ENCODE measurements around the gene FNDC3B. TPM values are rescaled to one million over a fixed set of nuclear protein-coding genes. Genes with fewer than 3 reads are reported as not detected.

FNDC3B gene
- total and polyA plus RNA-seq, 9 of the 15 experiments (the other 6 are each of a cell fraction or from before 2014, with no cell fraction given): 7.0 to 35.8 (median 16.2) TPM

- no peak for TF ChIP-seq PATZ1 (CRISPR knock-in tag; IDR thresholded peaks at IDR 0.05; ENCODE audit: borderline replicate concordance)
- TF ChIP-seq GATA2 (CRISPR knock-in tag; IDR thresholded peaks at IDR 0.05): no peak
- TF ChIP-seq, protein P1, sequence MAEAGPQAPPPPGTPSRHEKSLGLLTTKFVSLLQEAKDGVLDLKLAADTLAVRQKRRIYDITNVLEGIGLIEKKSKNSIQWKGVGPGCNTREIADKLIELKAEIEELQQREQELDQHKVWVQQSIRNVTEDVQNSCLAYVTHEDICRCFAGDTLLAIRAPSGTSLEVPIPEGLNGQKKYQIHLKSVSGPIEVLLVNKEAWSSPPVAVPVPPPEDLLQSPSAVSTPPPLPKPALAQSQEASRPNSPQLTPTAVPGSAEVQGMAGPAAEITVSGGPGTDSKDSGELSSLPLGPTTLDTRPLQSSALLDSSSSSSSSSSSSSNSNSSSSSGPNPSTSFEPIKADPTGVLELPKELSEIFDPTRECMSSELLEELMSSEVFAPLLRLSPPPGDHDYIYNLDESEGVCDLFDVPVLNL (CRISPR knock-in tag; IDR thresholded peaks at IDR 0.05; ENCODE audit: low read depth): no peak
- TF ChIP-seq, protein P2, sequence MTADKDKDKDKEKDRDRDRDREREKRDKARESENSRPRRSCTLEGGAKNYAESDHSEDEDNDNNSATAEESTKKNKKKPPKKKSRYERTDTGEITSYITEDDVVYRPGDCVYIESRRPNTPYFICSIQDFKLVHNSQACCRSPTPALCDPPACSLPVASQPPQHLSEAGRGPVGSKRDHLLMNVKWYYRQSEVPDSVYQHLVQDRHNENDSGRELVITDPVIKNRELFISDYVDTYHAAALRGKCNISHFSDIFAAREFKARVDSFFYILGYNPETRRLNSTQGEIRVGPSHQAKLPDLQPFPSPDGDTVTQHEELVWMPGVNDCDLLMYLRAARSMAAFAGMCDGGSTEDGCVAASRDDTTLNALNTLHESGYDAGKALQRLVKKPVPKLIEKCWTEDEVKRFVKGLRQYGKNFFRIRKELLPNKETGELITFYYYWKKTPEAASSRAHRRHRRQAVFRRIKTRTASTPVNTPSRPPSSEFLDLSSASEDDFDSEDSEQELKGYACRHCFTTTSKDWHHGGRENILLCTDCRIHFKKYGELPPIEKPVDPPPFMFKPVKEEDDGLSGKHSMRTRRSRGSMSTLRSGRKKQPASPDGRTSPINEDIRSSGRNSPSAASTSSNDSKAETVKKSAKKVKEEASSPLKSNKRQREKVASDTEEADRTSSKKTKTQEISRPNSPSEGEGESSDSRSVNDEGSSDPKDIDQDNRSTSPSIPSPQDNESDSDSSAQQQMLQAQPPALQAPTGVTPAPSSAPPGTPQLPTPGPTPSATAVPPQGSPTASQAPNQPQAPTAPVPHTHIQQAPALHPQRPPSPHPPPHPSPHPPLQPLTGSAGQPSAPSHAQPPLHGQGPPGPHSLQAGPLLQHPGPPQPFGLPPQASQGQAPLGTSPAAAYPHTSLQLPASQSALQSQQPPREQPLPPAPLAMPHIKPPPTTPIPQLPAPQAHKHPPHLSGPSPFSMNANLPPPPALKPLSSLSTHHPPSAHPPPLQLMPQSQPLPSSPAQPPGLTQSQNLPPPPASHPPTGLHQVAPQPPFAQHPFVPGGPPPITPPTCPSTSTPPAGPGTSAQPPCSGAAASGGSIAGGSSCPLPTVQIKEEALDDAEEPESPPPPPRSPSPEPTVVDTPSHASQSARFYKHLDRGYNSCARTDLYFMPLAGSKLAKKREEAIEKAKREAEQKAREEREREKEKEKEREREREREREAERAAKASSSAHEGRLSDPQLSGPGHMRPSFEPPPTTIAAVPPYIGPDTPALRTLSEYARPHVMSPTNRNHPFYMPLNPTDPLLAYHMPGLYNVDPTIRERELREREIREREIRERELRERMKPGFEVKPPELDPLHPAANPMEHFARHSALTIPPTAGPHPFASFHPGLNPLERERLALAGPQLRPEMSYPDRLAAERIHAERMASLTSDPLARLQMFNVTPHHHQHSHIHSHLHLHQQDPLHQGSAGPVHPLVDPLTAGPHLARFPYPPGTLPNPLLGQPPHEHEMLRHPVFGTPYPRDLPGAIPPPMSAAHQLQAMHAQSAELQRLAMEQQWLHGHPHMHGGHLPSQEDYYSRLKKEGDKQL (CRISPR knock-in tag; IDR thresholded peaks at IDR 0.05; ENCODE audit: borderline replicate concordance): no peak
- no peak for TF ChIP-seq KDM4B (IDR thresholded peaks at IDR 0.05; ENCODE audit: borderline replicate concordance in 2 of 2, low read depth in 1 of 2)
- TF ChIP-seq STAT5A (IDR thresholded peaks at IDR 0.05; ENCODE audit: borderline replicate concordance, low read length): no peak
- TF ChIP-seq ZNF561 (CRISPR knock-in tag; conservative IDR thresholded peaks at IDR 0.05): no peak
- no peak for TF ChIP-seq TRIM24 (IDR thresholded peaks at IDR 0.05)
- TF ChIP-seq PBX2 (CRISPR knock-in tag; IDR thresholded peaks at IDR 0.05; ENCODE audit: low read depth): no peak
- TF ChIP-seq PBX2 (tag; conservative IDR thresholded peaks at IDR 0.05; ENCODE audit: low read depth): no peak
- TF ChIP-seq ZNF134 (CRISPR knock-in tag; conservative IDR thresholded peaks at IDR 0.05): no peak
Observed at GRCh38 chr3:172204716-172205115, 165.3 kb downstream of the FNDC3B start (continued).
